Measurements from ENCODE around the gene GHR. TPM values are rescaled to one million over a fixed set of nuclear protein-coding genes. Genes with fewer than 3 reads are reported as not detected.

The GHR gene
- total RNA-seq, 1 experiment from 2014 or later = 0.05 TPM

GRCh38 chr5:42390115-42390514, 33.1 kb upstream of the GHR start:
- Histone ChIP-seq H3K4me1 (ENCODE audit: control insufficient read depth, insufficient read depth, low read length) (no peaks in the 10 kb centered on the region), H3K27ac (ENCODE audit: low read length) (no peak overlapping the region), H3K9me3 (ENCODE audit: control insufficient read depth, insufficient read depth, low read depth, low read length) (no peaks in the 10 kb centered on the region), H3K27me3 (ENCODE audit: control insufficient read depth, insufficient read depth, low read length) (no peaks in the 10 kb centered on the region), H3K36me3 (ENCODE audit: control insufficient read depth, insufficient read depth, low read length) (no peaks in the 10 kb centered on the region), H3K4me3 (ENCODE audit: low read depth in 2 of 2, low read length in 2 of 2) (no peak overlapping the region)
- no TSS peak for BruUV-seq (replicated peaks)
- DNase-seq (ENCODE audit: low read depth, low spot score) (no peak), ATAC-seq (no peak)
- intact Hi-C loops (cut with micrococcal nuclease; ENCODE audit: unreplicated experiment) = no loop called here
- TF ChIP-seq CTCF (IDR thresholded peaks at IDR 0.05) = no peak
- no peak for TF ChIP-seq SIN3A (IDR thresholded peaks at IDR 0.05; ENCODE audit: borderline replicate concordance, insufficient read depth, low read depth, low read length)
- no peak for TF ChIP-seq POLR2AphosphoS5 (IDR thresholded peaks at IDR 0.05; ENCODE audit: low read depth, low read length)
- TF ChIP-seq REST (IDR thresholded peaks at IDR 0.05; ENCODE audit: insufficient read depth in 1 of 2, low read depth in 2 of 2, low read length in 1 of 2) = no peak
- no peak for TF ChIP-seq TCF7L2 (IDR thresholded peaks at IDR 0.05; ENCODE audit: low read depth, low read length)
- in situ Hi-C loops (cut with HindIII; ENCODE audit: low pct_unique_long_range_greater_than_20kb, low sequenced_read_pairs) = no loop called here
- ChIA-PET POLR2A (no interaction called here), CTCF (no interaction called here)

GRCh38 chr5:42392917-42393316, 30.3 kb upstream of the GHR start:
- no peak for DNase-seq (ENCODE audit: low read depth, low spot score)
- Histone ChIP-seq H3K36me3 (ENCODE audit: control insufficient read depth, insufficient read depth, low read length) (no peaks in the 10 kb centered on the region), H3K9me3 (ENCODE audit: control insufficient read depth, insufficient read depth, low read depth, low read length) (no peaks in the 10 kb centered on the region), H3K27ac (ENCODE audit: low read length) (no peak overlapping the region), H3K4me1 (ENCODE audit: control insufficient read depth, insufficient read depth, low read length) (no peaks in the 10 kb centered on the region), H3K27me3 (ENCODE audit: control insufficient read depth, insufficient read depth, low read length) (no peaks in the 10 kb centered on the region), H3K4me3 (ENCODE audit: low read depth in 2 of 2, low read length in 2 of 2) (no peak overlapping the region)
- no peak for ATAC-seq
- TF ChIP-seq POLR2AphosphoS5 (IDR thresholded peaks at IDR 0.05; ENCODE audit: low read depth, low read length) (no peak), REST (IDR thresholded peaks at IDR 0.05; ENCODE audit: insufficient read depth in 1 of 2, low read depth in 2 of 2, low read length in 1 of 2) (no peak), SIN3A (IDR thresholded peaks at IDR 0.05; ENCODE audit: borderline replicate concordance, insufficient read depth, low read depth, low read length) (no peak), TCF7L2 (IDR thresholded peaks at IDR 0.05; ENCODE audit: low read depth, low read length) (no peak), CTCF (IDR thresholded peaks at IDR 0.05) (no peak)
- no TSS peak for BruUV-seq (replicated peaks)
- intact Hi-C loops (cut with micrococcal nuclease; ENCODE audit: unreplicated experiment) = no loop called here
- POLR2A ChIA-PET = no interaction called here
- in situ Hi-C loops (cut with HindIII; ENCODE audit: low pct_unique_long_range_greater_than_20kb, low sequenced_read_pairs) = no loop called here
- CTCF ChIA-PET = no interaction called here

Measured in Panc1 (cell line).